ENCODE data around the gene MSI2.

MSI2 gene

DNA sequence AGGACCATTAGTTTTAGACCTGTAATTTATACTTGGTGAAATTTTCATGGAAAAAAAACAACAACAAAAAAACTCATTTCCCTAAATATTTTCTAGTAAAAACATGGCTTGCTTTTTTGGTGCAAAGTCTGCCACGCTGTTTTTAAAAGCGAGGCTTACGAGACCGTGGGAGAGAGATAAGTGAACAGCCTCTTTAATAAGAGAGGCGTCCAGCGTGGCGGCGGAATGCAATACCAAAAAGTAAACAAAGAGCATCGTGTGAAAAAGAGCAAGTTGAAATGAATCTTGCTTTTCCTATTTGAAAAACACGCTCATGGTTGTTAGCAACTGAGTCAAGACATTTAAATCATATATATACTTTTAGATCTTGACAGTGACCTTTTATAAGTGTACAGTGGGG, 10.5 kb upstream of the MSI2 start:
- no peak for DNase-seq (ENCODE audit: low read depth)
- no peak for TF ChIP-seq CTCF (IDR thresholded peaks at IDR 0.05; ENCODE audit: control insufficient read depth, extremely low read depth, insufficient read depth)

DNA sequence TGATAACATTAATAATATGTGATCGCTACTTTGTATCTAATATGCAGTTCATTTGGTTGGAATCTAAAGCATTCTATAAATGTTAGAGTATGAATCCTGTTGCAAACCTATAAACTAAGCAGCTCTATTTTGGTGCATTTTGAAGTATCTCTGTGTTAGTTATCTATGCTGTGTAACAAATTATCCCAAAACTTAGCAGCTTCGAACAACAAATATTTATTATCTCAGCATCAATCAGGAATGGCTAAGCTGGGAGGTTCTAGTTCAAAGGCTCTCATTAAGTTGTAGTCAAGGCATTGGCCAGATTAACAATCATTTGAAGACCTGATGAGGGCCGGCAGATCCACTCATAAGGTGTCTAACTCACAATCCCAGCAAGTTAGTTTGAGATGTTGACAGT, 10.1 kb upstream of the MSI2 start:
- no peak overlapping the region for H3K4me3 ChIP-seq (ENCODE audit: low read depth, low read length)
- DNase-seq (ENCODE audit: low read depth), result no peak
- no peak for TF ChIP-seq CTCF (IDR thresholded peaks at IDR 0.05; ENCODE audit: control insufficient read depth, extremely low read depth, insufficient read depth)

More for the DNA sequence above, 10.5 kb upstream of the MSI2 start:
- H3K4me3 ChIP-seq (ENCODE audit: low read depth, low read length), result no peak overlapping the region

DNA sequence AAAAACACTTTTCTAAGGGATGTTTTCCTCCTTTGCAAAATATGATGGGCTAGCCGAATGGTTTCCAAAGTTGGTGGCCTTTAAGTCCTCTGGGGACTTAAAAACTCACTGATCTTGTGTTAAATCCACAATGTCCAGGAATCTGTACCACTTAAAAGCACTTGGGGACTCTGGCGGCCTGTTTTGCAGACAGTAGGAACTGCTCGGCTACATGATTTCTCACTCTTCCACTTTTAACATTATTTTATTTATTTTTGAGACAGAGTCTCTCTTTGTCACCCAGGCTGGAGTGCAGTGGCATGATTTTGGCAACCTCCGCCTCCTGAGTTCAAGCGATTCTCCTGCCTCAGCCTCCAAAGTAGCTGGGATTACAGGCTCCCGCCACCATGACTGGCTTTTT, 9.1 kb upstream of the MSI2 start:
- DNase-seq (ENCODE audit: low read depth), result no peak
- no peak for TF ChIP-seq CTCF (IDR thresholded peaks at IDR 0.05; ENCODE audit: control insufficient read depth, extremely low read depth, insufficient read depth)
- H3K4me3 ChIP-seq (ENCODE audit: low read depth, low read length), result no peak overlapping the region

DNA sequence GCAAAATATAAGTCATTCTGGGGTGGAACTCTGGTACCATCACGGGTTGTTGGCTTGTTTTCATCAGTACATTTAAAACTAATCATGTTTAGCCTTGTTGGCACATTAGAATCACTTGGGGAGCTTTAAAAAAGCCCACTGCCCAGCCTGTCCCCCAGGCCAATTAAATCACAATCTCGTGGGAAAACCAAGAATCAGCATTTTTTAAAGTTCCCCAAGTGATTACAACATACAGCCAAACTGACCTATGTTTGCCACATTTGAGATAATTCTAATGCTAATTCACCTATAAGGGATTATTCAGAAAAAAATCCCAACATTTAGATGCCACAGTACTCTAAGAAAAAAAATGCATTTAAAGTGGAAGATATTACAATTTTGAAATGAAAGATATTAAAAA, 8.4 kb upstream of the MSI2 start:
- no peak for TF ChIP-seq CTCF (IDR thresholded peaks at IDR 0.05; ENCODE audit: control insufficient read depth, extremely low read depth, insufficient read depth)
- DNase-seq (ENCODE audit: low read depth), result no peak
- H3K4me3 ChIP-seq (ENCODE audit: low read depth, low read length), result no peak overlapping the region

GRCh38 chr17:57249520-57249919, 6.8 kb upstream of the MSI2 start:
- H3K4me3 ChIP-seq (ENCODE audit: low read depth, low read length), result no peak overlapping the region
- DNase-seq (ENCODE audit: low read depth), result no peak
- no peak for TF ChIP-seq CTCF (IDR thresholded peaks at IDR 0.05; ENCODE audit: control insufficient read depth, extremely low read depth, insufficient read depth)

DNA sequence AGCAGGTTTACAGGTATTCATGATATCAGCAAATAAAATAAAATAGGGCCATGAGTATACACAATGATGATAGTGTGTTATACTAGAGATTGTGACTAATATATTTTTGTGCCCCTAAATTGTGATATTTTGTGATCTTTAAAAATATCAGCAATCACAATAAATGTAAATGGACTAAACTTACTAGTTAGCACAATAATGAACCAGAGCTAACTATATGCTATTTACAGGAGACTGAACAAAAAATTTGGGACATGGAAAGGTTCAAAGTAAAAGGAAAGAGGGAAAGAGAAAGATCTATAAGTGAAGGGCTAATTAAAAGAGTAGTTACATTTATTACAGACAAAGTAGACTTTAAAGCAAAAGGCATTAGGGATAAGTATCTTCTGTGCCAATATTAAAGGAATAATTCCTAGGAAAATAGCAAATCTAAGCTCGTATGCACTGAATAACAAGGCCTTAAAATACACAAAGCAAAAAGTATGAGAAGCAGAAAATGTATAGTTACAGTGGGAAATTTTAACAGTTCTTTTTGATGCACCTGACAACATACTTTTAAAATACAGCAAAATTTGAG, 5.0 kb upstream of the MSI2 start:
- H3K4me3 ChIP-seq (ENCODE audit: low read depth, low read length), result no peak overlapping the region
- no peak for TF ChIP-seq CTCF (IDR thresholded peaks at IDR 0.05; ENCODE audit: control insufficient read depth, extremely low read depth, insufficient read depth)
- no peak for DNase-seq (ENCODE audit: low read depth)

DNA sequence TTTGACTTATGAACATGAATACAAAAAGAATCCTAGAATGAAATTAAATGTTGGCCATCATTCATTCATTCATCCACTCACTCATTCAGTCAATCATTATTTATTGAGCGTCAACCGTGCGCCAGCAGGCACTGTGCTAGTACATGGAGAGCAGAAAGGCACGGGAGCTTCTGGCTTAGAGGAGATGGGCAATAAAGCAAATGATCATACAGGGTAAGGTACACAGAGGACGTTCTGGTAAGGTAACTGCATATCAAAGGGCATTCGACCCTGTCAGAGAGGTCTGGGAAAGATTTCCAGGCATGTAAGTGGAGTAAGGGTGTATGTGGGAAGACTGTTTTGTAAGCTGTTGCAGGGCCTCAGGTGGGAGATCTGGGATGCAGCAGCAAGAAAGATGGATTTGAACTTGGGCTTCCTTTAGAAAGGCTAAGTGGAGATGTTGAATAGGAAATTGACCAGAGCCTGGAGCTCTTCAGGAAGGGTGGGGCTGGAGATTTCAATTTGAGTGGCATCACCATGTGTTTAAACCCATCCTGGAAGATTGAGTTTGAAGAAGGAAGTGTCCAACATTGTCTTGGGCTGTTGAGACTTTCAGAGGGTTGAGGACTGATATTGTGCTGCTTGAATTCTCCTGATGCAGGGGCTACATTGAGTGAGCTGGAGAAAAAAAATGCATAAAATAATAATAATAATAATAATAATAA, 2.8 kb upstream of the MSI2 start:
- no peak for TF ChIP-seq CTCF (IDR thresholded peaks at IDR 0.05; ENCODE audit: control insufficient read depth, extremely low read depth, insufficient read depth)
- DNase-seq (ENCODE audit: low read depth), result no peak
- no peak overlapping the region for H3K4me3 ChIP-seq (ENCODE audit: low read depth, low read length)

All from LNCaP clone FGC (cell line).